HEK293 (cell line): ENCODE data around the gene DLG2.

Experiments used
- CTCF ChIA-PET: fragments of 350-600 bp; formaldehyde crosslinking; extraction: SDS; loops from one replicate; lab custom pipeline; 2021; ENCODE audit warnings: antibody characterized with exemption; lab: Yijun Ruan, JAX
- POLR2A ChIA-PET: fragments of 300-600 bp; formaldehyde crosslinking; extraction: SDS; loops from one replicate; lab custom pipeline; 2020; ENCODE audit warnings: antibody characterized with exemption, inconsistent platforms; lab: Yijun Ruan, JAX
- H3K27ac ChIP-seq: fragments of 200-500 bp; sonication (Bioruptor generic); 2 replicates; pipeline ENCODE4 v1.5.1; 2014; ENCODE audit warnings: low read depth, low read length, control low read depth, inconsistent platforms; ENCODE audit errors: extremely low read depth
- H3K36me3 ChIP-seq, 2 experiments: fragments of 200-500 bp in 1 of 2; sonication (Bioruptor generic) in 1 of 2; 1 replicate in 1 of 2; 2 replicates in 1 of 2; pipeline ENCODE4 v1.5.1; 2014 to 2017; ENCODE audit warnings: inconsistent platforms in 2 of 2, low read length in 2 of 2; ENCODE audit not compliant: control insufficient read depth in 2 of 2, insufficient read depth in 1 of 2
- H3K4me1 ChIP-seq: fragments of 200-500 bp; sonication (Bioruptor generic); 2 replicates; pipeline ENCODE4 v1.5.1; 2014; ENCODE audit warnings: mild to moderate bottlenecking, low read length, inconsistent platforms; ENCODE audit not compliant: control insufficient read depth, insufficient read depth
- H3K4me3 ChIP-seq: 2 replicates; pipeline ENCODE4 v1.5.1; 2011; ENCODE audit warnings: low read depth, mild to moderate bottlenecking, control low read depth, low read length, moderate library complexity
- H3K9me3 ChIP-seq: fragments of 200-500 bp; sonication (Bioruptor generic); 2 replicates; pipeline ENCODE4 v1.5.1; 2014; ENCODE audit warnings: low read depth, low read length, inconsistent platforms; ENCODE audit not compliant: control insufficient read depth, insufficient read depth
- BCL11B ChIP-seq: fragments of 450-650 bp; formaldehyde crosslinking; IDR thresholded peaks from 2 replicates; pipeline ENCODE4 v1.5.1; 2016; ENCODE audit warnings: low read depth, missing biosample characterization, missing genetic modification characterization
- KLF7 ChIP-seq: fragments of 450-650 bp; formaldehyde crosslinking; IDR thresholded peaks from 2 replicates; pipeline ENCODE4 v1.5.1; 2016; ENCODE audit warnings: missing biosample characterization, missing genetic modification characterization, borderline replicate concordance
- OSR2 ChIP-seq: fragments of 450-650 bp; formaldehyde crosslinking; IDR thresholded peaks from 2 replicates; pipeline ENCODE4 v1.5.1; 2016; ENCODE audit warnings: missing biosample characterization, missing genetic modification characterization
- OVOL3 ChIP-seq: fragments of 450-650 bp; formaldehyde crosslinking; IDR thresholded peaks from 2 replicates; pipeline ENCODE4 v1.5.1; 2016; ENCODE audit warnings: missing biosample characterization, missing genetic modification characterization
- SETDB1 ChIP-seq: IDR thresholded peaks from one replicate; pipeline ENCODE4 v1.6.1; 2017; ENCODE audit warnings: mild to moderate bottlenecking, low read length, moderate library complexity, mixed read lengths; ENCODE audit not compliant: insufficient read length
- TCF7L2 ChIP-seq: IDR thresholded peaks from 2 replicates; pipeline ENCODE4 v1.6.1; 2011; ENCODE audit warnings: low read depth, mild to moderate bottlenecking, inconsistent platforms, low read length, moderate library complexity, borderline replicate concordance
- WT1 ChIP-seq: fragments of 450-650 bp; formaldehyde crosslinking; IDR thresholded peaks from 2 replicates; pipeline ENCODE4 v1.5.1; 2016; ENCODE audit warnings: missing biosample characterization, missing genetic modification characterization
- YY2 ChIP-seq: fragments of 450-650 bp; formaldehyde crosslinking; IDR thresholded peaks from 2 replicates; pipeline ENCODE4 v1.5.1; 2016; ENCODE audit warnings: missing biosample characterization, missing genetic modification characterization
- ZFP37 ChIP-seq: fragments of 450-650 bp; formaldehyde crosslinking; IDR thresholded peaks from 2 replicates; pipeline ENCODE4 v1.5.1; 2016; ENCODE audit warnings: missing biosample characterization, missing genetic modification characterization
- ZNF146 ChIP-seq: fragments of 450-650 bp; formaldehyde crosslinking; IDR thresholded peaks from 2 replicates; pipeline ENCODE4 v1.5.1; 2016; ENCODE audit warnings: missing biosample characterization, missing genetic modification characterization
- ZNF16 ChIP-seq: fragments of 450-650 bp; formaldehyde crosslinking; IDR thresholded peaks from 2 replicates; pipeline ENCODE4 v1.5.1; 2016; ENCODE audit warnings: low read depth, missing biosample characterization, missing genetic modification characterization
- ZNF174 ChIP-seq: fragments of 450-650 bp; formaldehyde crosslinking; IDR thresholded peaks from 2 replicates; pipeline ENCODE4 v1.5.0; 2017; ENCODE audit warnings: missing biosample characterization, mild to moderate bottlenecking, missing genetic modification characterization
- ZNF184 ChIP-seq: fragments of 450-650 bp; IDR thresholded peaks from 2 replicates; pipeline ENCODE4 v1.5.1; 2018; ENCODE audit warnings: missing biosample characterization, mild to moderate bottlenecking, missing genetic modification characterization
- ZNF19 ChIP-seq: fragments of 450-650 bp; formaldehyde crosslinking; IDR thresholded peaks from 2 replicates; pipeline ENCODE4; 2016; ENCODE audit warnings: missing biosample characterization, missing genetic modification characterization, low read depth
- ZNF214 ChIP-seq: fragments of 450-650 bp; formaldehyde crosslinking; IDR thresholded peaks from 2 replicates; pipeline ENCODE4 v1.5.1; 2017; ENCODE audit warnings: missing biosample characterization, mild to moderate bottlenecking, missing genetic modification characterization, borderline replicate concordance
- ZNF324 ChIP-seq: fragments of 450-650 bp; formaldehyde crosslinking; IDR thresholded peaks from 2 replicates; pipeline ENCODE4 v1.5.1; 2016; ENCODE audit warnings: missing biosample characterization, missing genetic modification characterization
- ZNF341 ChIP-seq: fragments of 450-650 bp; formaldehyde crosslinking; IDR thresholded peaks from 2 replicates; pipeline ENCODE4; 2016; ENCODE audit warnings: low read depth, missing biosample characterization, missing genetic modification characterization
- ZNF560 ChIP-seq: fragments of 450-650 bp; formaldehyde crosslinking; IDR thresholded peaks from 2 replicates; pipeline ENCODE4 v1.5.1; 2017; ENCODE audit warnings: missing biosample characterization, missing genetic modification characterization, borderline replicate concordance
- ZNF621 ChIP-seq: fragments of 450-650 bp; formaldehyde crosslinking; IDR thresholded peaks from 2 replicates; pipeline ENCODE4 v1.5.1; 2017; ENCODE audit warnings: missing biosample characterization, missing genetic modification characterization
- ZNF707 ChIP-seq: fragments of 450-650 bp; formaldehyde crosslinking; IDR thresholded peaks from 2 replicates; pipeline ENCODE4 v1.5.1; 2016; ENCODE audit warnings: missing biosample characterization, missing genetic modification characterization
- ZNF785 ChIP-seq: fragments of 450-650 bp; formaldehyde crosslinking; IDR thresholded peaks from 2 replicates; pipeline ENCODE4 v1.5.1; 2016; ENCODE audit warnings: missing biosample characterization, missing genetic modification characterization
- ZNF830 ChIP-seq: fragments of 450-650 bp; IDR thresholded peaks from 2 replicates; pipeline ENCODE4 v1.5.0; 2018; ENCODE audit warnings: missing biosample characterization, missing genetic modification characterization, low read depth, mild to moderate bottlenecking, moderate library complexity
- ZNF843 ChIP-seq: fragments of 450-650 bp; formaldehyde crosslinking; IDR thresholded peaks from 2 replicates; pipeline ENCODE4 v1.5.1; 2016; ENCODE audit warnings: missing biosample characterization, missing genetic modification characterization

Gene DLG2

DNA sequence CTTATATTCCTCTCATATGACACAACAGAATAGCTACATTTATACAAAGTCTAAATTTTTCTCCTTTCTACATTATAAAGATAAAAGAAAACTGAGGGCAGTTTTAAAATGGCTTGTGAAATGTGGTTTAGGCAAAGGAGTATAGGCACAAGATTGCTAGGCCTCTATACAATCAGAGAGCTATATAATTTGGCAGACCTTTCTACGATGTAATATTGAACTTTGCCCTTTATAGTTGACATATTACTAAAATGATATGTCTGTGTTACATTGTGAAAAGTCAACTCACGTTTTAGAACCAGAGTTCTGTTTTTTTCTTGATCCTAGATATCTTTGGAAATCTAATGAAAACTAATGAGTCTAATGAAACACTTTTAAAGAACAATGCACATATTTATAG, 430.2 kb downstream of the DLG2 start (continued):
- TF ChIP-seq ZNF184 (tag by site-specific recombination) (no peak), WT1 (tag by site-specific recombination) (no peak), ZNF843 (tag by site-specific recombination) (no peak), ZNF707 (tag by site-specific recombination) (no peak)
- TF ChIP-seq, all 188 proteins: peak for 0

GRCh38 chr11:85195934-85196333, 431.2 kb downstream of the DLG2 start:
- ChIA-PET CTCF (no interaction called here), POLR2A (no interaction called here)
- no peaks in the 10 kb centered on the region for H3K4me1 ChIP-seq

DNA sequence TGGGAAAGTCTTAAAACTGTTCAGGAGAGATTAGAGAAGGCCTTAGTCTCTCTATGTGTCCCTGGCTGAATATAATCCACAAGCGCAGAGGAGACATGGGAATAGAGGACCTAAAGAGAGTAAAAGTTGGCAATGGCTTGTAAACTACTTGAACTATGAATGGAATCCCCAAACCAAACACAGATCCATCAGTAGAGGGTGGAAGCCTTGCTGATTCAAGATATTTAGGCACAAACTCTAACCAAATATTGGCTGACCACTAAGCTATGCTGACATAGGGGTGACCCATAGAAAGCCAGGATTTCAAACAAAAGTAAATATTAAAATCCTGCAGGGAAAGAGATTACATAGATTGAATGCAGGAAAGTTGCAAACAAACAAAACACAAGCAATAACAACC, 439.2 kb downstream of the DLG2 start:
- ChIA-PET POLR2A (no interaction called here), CTCF (no interaction called here)
- no peaks in the 10 kb centered on the region for H3K4me1 ChIP-seq
- H3K9me3 ChIP-seq: no peaks in the 10 kb centered on the region
- no peak overlapping the region for H3K27ac ChIP-seq
- H3K36me3 ChIP-seq: no peaks in the 10 kb centered on the region
- no peak for TF ChIP-seq OVOL3 (tag by site-specific recombination)
- H3K4me3 ChIP-seq: no peak overlapping the region

More at GRCh38 chr11:85195934-85196333, 431.2 kb downstream of the DLG2 start:
- H3K27ac ChIP-seq: no peak overlapping the region
- H3K4me3 ChIP-seq: no peak overlapping the region
- no peaks in the 10 kb centered on the region for H3K9me3 ChIP-seq
- no peaks in the 10 kb centered on the region for H3K36me3 ChIP-seq
- TF ChIP-seq KLF7 (no peak), ZFP37 (no peak), YY2 (tag by site-specific recombination) (no peak), OSR2 (tag by site-specific recombination) (no peak), ZNF146 (no peak), ZNF621 (no peak), ZNF830 (no peak), TCF7L2 (no peak), BCL11B (tag by site-specific recombination) (no peak), ZNF341 (tag by site-specific recombination) (no peak), ZNF324 (tag by site-specific recombination) (no peak), ZNF16 (tag by site-specific recombination) (no peak)

- POLR2A ChIA-PET: no interaction called here
- CTCF ChIA-PET: no interaction called here
- no peak for TF ChIP-seq ZNF785 (tag by site-specific recombination)
- TF ChIP-seq ZNF19 (tag by site-specific recombination): no peak
- TF ChIP-seq ZNF174 (tag by site-specific recombination): no peak
- no peak for TF ChIP-seq SETDB1
- TF ChIP-seq ZNF560 (tag by site-specific recombination): no peak
- TF ChIP-seq ZNF214: no peak
- H3K4me1 ChIP-seq: no peaks in the 10 kb centered on the region
- no peaks in the 10 kb centered on the region for H3K36me3 ChIP-seq
- H3K4me3 ChIP-seq: no peak overlapping the region
- H3K9me3 ChIP-seq: no peaks in the 10 kb centered on the region
- H3K27ac ChIP-seq: no peak overlapping the region
Measured at GRCh38 chr11:85184721-85185120, 442.4 kb downstream of the DLG2 start.
